GM19467 (cell line): Measurements from ENCODE around the gene FOXK1.

Experiments
- ATAC-seq: cut with Tn5 transposase; IDR thresholded peaks from one replicate; pipeline ENCODE4 v1.9.1; 2021; ENCODE audit warnings: mild to moderate bottlenecking, moderate library complexity; ENCODE audit not compliant: unreplicated experiment

FOXK1 gene

DNA sequence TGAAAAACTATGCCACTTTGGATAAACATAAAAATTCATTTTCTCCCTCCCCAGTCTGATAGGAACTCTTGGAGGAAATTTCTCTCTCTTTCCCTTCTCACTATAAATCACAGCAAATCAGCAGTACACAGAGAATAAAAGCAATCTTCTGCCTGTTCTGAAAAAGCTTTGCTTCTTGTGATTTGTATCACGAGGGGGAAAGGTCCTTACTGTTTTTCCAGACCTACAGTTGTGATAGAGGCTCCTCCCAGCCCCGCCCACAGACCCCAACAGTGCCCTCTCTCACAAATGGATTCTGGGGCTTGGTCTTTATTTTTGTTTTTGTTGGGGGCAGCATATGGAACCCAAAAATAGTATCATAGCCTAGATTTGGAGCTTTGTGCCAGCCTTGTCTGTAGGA lies 12.2 kb downstream of the FOXK1 start:
- no peak for ATAC-seq

DNA sequence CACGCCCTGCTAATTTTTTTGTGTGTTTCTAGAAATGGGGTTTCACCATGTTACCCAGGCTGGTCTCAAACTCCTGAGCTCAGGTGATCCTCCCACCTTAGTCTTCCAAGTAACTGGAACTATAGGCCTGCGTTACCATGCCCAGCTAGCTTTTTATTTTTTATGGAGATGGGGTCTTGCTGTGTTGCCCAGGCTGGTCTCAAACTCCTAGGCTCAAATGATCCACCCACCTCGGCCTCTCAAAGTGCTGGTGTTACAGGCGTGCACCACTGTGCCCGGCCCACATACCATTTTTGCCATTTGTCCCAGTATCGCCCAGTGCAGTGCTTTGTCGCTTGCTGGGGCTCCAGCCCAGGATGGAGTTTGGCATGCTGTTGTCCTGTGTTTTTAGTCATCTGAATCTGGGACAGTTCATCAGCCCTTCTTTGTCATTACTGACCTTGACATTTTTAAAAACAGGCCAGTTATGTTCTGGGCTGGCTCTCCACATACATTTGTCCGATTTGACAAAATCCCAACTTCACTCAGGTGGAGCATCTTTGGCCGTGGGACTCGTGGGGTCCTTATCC lies 16.7 kb downstream of the FOXK1 start:
- no peak for ATAC-seq

DNA sequence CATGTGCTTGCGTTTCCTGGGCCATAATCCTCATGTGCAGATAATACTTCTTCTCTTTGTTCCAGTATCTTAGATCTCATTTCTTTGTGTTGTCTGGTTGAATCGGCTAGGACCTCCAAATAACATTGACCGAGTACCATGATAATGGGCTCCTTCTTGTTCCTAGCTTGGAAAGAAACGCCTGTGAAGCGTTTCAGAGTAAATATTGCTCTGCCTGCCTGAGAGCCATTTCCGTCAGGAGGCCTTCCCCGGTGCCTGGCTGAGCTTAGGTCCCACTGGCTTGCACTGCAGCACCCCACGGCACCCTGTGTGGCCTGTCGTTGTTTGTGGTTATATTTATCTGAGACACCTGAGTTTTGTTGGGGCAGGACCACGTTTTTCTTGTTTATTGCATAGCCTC lies 17.7 kb downstream of the FOXK1 start:
- ATAC-seq, result no peak

DNA sequence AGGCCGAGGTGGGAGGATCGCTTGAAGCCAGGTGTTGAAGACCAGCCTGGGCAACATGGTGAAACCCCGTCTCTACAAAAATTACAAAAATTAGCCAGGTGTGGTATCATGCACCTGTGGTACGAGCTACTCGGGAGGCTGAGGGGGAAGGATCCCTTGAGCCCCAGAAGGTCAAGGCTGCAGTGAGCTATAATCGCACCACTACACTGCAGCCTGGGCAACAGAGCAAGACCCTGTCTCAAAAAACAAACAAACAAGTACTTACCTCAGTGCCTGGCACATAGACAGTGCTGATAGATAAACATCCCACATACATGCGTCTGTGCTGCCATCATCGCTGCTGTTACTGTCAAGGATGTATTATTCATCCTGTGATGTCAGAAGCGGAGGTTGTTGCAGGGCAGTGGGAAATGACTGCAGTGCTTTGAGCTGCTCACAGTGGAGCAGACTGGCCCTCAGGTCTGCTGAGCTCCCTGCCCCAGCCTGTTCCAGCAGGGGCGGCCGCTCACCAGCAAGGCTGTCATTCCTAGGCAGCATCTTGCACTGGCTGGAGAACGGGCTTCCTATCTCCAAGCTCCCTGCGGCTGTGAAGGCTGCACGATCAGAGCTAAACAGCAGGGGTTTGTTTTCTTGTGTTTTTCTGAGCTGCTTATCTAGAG lies 18.6 kb downstream of the FOXK1 start:
- ATAC-seq, result no peak

DNA sequence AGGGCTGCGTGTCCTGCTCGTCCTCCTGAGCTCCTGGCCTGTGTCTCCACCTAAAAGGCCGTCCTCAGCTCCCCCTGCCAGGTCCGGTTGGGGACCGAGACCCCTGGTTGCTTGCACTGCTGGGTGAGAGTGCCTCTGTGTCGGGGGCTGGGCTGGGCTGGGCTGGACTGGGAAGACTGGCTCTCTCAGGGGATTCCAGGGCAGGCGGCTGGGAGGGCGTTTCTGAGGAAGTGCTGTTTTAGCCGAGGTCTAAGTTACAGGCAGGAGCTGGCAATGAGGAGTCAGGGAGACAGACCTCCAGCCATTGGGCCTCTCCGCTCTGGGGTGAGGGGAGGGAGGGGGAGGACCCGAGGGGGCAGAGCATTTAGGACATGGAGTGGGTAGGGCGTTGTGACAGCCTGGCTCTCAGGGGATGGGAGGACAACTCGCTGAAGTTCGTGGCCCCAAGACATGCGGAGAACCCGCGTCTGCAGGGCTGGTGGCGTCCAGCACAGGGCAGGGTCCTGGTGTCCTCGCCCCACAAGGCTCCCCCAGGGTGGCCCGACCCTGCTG lies 20.9 kb downstream of the FOXK1 start:
- ATAC-seq, result no peak

DNA sequence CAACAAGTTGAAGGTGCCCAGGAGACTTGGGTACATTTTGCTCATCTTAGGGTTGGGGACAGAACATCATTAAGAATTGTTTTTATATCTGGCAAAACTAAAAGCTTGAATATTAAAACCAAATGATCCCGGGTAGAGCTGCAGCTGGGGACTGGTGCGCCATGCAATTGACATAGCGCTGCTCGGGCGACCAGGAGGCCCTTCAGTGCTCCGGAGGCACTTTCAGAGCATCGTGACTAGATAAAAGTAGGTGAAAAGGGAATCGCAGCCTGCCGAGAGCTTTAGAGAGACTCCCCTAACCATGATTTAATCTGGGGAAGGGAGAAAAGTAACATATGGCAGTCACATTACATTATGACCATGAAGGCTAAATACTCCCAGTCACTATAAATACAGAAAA lies 21.4 kb downstream of the FOXK1 start:
- ATAC-seq, result no peak

- no peak for ATAC-seq
Measured at GRCh38 chr7:4706384-4707216, 24.5 kb downstream of the FOXK1 start.

DNA sequence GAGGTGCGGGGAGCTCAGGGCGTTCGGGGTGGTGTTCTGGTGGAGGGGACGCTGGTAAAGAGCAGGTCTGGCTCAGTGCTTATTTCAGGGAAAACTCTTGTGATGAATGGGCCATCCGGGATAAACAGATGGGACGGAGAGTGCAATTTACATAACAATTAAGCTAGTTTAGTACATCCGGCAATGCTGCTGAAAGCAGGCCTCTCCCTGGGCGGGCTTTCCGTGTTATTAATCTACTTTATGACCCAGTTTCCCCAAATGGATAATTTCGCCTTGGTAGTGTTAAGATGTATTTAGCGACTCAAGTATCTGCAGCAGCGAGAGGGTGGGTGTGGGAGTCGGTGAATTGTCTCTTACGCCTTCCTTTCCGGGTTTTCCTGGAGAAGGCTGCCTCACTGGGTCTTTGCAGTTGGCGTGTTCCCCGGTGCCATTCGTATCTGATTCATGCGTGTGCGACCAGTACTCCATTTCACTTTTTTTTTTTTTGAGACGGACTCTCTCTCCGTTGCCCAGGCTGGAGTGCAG lies 25.2 kb downstream of the FOXK1 start:
- ATAC-seq, result no peak

- ATAC-seq, result no peak
Measured at GRCh38 chr7:4707980-4708411, 25.9 kb downstream of the FOXK1 start.

- no peak for ATAC-seq
Measured at GRCh38 chr7:4709187-4709586, 27.1 kb downstream of the FOXK1 start.

DNA sequence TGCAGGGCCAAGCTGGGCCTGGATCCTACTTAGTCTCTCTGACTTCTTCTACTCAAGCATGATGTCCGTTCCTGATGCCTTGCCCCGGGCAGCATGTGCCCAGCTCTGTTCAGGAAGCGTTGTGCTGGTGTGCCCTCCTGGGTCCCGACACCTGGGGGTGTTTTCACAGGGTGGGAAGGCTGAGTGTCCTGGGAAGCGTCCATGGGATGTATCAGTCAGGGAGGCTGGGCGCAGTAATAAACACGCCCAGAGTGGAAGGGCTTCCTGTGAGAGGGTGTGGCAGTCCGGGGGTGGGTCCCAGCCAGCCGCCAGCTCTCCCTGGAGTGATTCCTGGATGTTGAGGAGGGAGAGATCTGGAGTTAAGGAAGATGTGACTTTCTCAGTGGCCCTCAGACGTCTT lies 29.0 kb downstream of the FOXK1 start:
- no peak for ATAC-seq

GRCh38 chr7:4711634-4712033 lies 29.5 kb downstream of the FOXK1 start:
- no peak for ATAC-seq

GRCh38 chr7:4712281-4713182 lies 30.4 kb downstream of the FOXK1 start:
- ATAC-seq, result no peak

DNA sequence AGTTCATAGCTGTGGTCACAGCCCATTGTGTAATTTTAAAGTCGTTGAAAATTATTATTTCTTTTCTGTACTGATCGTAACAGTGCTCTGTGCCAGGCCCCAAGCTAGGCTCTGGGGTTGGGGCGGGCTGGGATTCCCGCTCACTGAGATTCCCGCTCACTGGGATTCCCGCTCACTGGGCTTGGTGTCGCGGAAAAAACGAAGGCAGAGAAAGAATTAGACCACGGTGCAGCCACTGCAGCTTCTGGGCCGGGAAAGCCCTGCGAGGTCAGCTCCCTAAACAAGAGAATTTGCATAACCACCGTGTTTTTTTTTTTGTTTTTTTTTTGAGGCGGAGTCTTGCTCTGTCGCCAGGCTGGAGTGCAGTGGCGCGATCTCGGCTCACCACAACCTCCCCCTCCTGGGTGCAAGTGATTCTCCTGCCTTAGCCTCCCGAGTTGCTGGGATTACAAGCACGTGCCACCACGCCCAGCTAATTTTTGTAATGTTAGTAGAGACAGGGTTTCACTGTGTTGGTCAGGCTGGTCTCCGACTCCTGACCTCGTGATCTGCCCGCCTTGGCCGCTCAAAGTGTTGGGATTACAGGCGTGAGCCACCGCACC lies 31.2 kb downstream of the FOXK1 start:
- ATAC-seq, result peak; percentile 44

- ATAC-seq, result no peak
Measured at GRCh38 chr7:4714161-4714700, 32.1 kb downstream of the FOXK1 start.

DNA sequence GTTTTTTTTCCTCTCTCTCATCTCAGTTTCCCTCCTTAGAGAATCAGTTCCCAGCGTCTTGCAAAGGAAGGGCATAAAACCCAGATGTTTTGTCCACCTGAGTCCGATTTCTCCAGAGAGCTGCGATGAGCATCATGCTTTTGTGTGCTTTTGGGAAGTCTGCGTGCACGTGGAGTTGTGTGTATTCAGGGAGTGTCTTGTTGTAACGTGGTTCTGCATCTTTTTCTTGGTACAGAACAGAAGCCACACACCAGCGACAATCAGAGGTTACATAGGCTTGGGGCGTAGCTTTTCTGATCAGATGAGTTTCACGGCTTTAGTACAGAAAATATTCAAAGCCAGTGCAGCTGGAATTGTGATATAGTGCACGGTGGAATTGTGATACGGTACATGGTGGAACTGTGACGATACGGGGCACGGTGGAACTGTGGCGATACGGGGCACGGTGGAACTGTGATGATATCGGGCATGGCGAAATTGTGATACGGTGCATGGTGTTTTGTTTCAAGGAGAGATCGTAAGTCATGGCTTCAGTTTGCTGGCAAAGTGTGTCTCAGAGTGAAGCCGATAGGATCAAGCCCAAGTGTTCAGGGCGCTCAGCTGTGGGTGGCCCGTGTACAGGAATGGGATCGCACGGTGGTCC lies 32.8 kb downstream of the FOXK1 start:
- no peak for ATAC-seq

GRCh38 chr7:4715410-4715776 lies 33.3 kb downstream of the FOXK1 start:
- ATAC-seq, result no peak

DNA sequence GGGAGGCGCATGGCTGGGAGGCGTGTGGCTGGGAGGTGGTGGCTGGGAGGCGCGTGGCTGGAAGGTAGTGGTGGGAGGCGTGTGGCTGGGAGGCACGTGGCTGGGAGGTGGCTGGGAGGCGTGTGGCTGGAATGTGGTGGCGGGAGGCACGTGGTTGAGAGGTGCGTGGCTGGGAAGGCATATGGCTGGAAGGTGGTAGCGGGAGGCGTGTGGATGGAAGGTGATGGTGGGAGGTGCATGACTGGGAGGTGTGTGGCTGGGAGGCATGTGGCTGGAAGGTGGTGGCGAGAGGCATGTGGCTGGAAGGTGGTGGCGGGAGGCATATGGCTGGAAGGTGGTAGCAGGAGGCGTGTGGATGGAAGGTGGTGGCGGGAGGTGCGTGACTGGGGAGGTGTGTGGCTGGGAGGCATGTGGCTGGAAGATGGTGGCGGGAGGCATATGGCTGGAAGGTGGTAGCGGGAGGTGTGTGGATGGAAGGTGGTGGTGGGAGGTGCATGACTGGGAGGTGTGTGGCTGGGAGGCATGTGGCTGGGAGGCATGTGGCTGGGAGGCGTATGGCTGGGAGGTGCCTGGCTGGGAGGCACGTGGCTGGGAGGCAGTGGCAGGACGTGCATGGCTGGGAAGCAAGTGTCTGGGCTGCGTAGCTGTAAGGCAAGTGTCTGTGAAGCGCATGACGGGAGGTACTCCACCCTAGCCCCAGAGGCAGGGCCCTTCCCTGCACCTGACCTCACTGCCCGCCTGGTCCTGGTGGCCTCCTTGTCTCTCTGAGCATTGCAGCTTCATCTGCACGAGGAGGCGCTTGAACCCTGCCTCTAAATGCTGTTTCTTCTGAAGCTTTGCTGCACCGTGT lies 35.1 kb downstream of the FOXK1 start:
- no peak for ATAC-seq

DNA sequence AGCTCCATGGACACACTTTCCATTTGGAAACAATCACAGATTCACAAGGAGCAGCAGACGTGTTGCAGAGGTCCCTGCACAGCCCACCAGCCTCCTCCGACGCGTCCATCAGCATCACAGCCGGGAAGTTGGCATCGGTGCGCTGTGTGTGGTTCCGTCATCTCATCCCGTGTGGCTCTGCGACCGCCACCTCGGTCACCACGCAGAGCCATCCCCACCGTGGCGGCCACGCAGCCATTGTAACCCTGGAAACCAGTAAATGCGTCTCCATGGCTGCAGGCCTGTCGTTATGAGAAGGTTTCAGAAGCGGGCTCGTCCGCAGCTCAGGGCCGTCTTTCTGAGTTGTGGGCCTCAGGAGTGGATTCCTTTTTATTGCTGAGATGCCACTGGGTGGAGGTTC lies 36.0 kb downstream of the FOXK1 start:
- ATAC-seq, result no peak
